ENCODE measurements around the gene SLMAP.

DNA sequence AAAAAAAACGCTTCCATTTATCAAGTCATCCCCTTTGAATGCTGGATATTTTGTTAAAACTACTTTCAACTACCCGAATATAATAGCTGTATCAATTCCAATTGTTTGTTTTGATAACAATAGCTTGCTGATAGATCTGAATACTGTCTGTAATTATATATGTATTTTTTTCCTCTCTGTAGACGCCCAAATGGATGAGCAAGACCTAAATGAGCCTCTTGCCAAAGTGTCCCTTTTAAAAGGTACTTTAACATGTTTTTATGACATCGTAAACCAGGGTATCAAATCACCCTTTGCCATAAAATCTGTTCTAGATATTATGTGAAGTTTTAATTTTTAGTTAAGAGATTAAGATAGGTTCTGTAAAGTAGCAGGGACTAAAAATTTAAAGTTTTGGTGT lies 140.6 kb downstream of the SLMAP start:
- TF ChIP-seq POLR2AphosphoS5 (IDR thresholded peaks at IDR 0.05), result no peak
- TF ChIP-seq, protein P1, sequence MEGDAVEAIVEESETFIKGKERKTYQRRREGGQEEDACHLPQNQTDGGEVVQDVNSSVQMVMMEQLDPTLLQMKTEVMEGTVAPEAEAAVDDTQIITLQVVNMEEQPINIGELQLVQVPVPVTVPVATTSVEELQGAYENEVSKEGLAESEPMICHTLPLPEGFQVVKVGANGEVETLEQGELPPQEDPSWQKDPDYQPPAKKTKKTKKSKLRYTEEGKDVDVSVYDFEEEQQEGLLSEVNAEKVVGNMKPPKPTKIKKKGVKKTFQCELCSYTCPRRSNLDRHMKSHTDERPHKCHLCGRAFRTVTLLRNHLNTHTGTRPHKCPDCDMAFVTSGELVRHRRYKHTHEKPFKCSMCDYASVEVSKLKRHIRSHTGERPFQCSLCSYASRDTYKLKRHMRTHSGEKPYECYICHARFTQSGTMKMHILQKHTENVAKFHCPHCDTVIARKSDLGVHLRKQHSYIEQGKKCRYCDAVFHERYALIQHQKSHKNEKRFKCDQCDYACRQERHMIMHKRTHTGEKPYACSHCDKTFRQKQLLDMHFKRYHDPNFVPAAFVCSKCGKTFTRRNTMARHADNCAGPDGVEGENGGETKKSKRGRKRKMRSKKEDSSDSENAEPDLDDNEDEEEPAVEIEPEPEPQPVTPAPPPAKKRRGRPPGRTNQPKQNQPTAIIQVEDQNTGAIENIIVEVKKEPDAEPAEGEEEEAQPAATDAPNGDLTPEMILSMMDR (IDR thresholded peaks at IDR 0.05), result no peak
- no peak for TF ChIP-seq POLR2A (IDR thresholded peaks at IDR 0.05)
- TF ChIP-seq EP300 (IDR thresholded peaks at IDR 0.05), result no peak

Data from sigmoid colon (tissue), 4 donors.